ENCODE results near the gene H2BK1. TPM values are rescaled to one million over a fixed set of nuclear protein-coding genes. Genes with fewer than 3 reads are reported as not detected.
A peak's percentile ranks its signal among the peaks of the same experiment; 100 is the strongest.

Gene H2BK1
- total RNA-seq, 2 donors from 2014 or later, result not detected

- H3K9me3 ChIP-seq, result no peaks in the 10 kb centered on the region
- ATAC-seq (no peak), DNase-seq (no peak)
- 67 to 81% methylated on average over 11 to 12 of the region's 13 CpGs for WGBS, 2 donors
- no peak overlapping the region for H3K4me3 ChIP-seq
- H3K27me3 ChIP-seq, result no peaks in the 10 kb centered on the region
- no peaks in the 10 kb centered on the region for H3K36me3 ChIP-seq (replicated peaks in 1 of 2; ENCODE audit: insufficient read depth in 1 of 2, low read depth in 2 of 2)
- intact Hi-C loops (cut with DNase I), result no loop called here
- TF ChIP-seq POLR2A (IDR thresholded peaks at IDR 0.05) (no peak), CTCF (IDR thresholded peaks at IDR 0.05) (no peak)
- peaks cover 73% of the 10 kb centered on the region for H3K4me1 ChIP-seq
- peak overlapping the region in 1 of 4 donors; percentile 87 for H3K27ac ChIP-seq
Observed at GRCh38 chr7:151246102-151246850, 36.0 kb upstream of the H2BK1 start.

DNA sequence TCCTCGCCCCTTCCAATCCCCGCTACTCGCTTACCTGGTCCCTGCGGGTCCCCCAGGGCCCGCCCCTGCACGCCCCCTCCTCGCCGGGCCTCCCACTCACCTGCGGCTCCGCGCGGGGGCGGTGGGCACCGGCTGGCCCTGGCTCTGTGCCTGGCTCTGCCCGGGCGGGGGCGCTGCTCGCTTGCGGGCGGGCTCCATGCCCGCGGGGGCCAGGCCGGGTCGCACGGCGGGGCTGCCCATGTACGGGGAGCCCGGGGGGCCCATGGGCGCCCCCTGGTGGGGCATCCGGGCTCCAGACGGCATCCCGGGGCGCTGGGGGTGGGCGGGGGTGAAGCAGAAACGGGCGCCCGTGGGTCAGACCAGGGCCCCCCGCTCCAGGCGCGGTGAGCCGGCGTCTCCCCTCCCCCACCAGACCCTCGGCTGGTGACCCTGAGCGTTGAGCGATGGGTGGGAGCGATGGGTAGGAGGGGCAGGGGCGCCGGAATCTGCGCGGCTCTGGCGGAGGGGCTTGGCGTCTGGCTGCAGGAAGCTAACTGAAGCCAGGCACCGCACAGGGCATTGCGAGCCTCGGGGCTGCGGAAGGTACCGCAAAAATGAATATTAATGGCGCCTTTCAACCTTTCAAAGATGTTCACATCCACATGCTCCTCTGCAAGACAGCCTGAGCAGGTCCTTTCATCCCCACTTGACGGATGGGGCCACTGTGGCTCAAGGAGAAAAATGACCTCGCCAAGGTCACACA is 35.2 kb upstream of the H2BK1 start:
- 15 to 23% methylated on average over 6 to 41 of the region's 60 CpGs for WGBS, 2 donors
- DNase-seq (peak in 2 of 4 donors; percentile 45 to 61), ATAC-seq (no peak)
- intact Hi-C loops (cut with DNase I), result no loop called here
- TF ChIP-seq POLR2A (IDR thresholded peaks at IDR 0.05) (no peak), CTCF (IDR thresholded peaks at IDR 0.05) (peak in 6 of 7 experiments; percentile 20 to 72 (median 40))
- Histone ChIP-seq H3K4me1 (peaks cover 65% of the 10 kb centered on the region), H3K9me3 (no peaks in the 10 kb centered on the region), H3K27ac (peak overlapping the region in 1 of 4 donors; percentile 21), H3K36me3 (replicated peaks in 1 of 2; ENCODE audit: insufficient read depth in 1 of 2, low read depth in 2 of 2) (no peaks in the 10 kb centered on the region), H3K27me3 (no peaks in the 10 kb centered on the region), H3K4me3 (no peak overlapping the region)

GRCh38 chr7:151244841-151245346 is 34.6 kb upstream of the H2BK1 start:
- no peak for DNase-seq
- WGBS, 2 donors, result 17 to 24% methylated on average over 15 of the region's 15 CpGs
- intact Hi-C loops (cut with DNase I), result loop anchor here (5.0 kb wide), 1 partner anchor 62 kb away; no protein-coding TSS in a partner anchor
- no peak for TF ChIP-seq POLR2A (IDR thresholded peaks at IDR 0.05)
- TF ChIP-seq CTCF (IDR thresholded peaks at IDR 0.05), result no peak
- peak overlapping the region in 1 of 4 donors; percentile 21 for H3K27ac ChIP-seq
- no peaks in the 10 kb centered on the region for H3K27me3 ChIP-seq
- H3K36me3 ChIP-seq (replicated peaks in 1 of 2; ENCODE audit: insufficient read depth in 1 of 2, low read depth in 2 of 2), result no peaks in the 10 kb centered on the region
- H3K4me1 ChIP-seq, result peaks cover 59% of the 10 kb centered on the region
- H3K4me3 ChIP-seq, result no peak overlapping the region
- no peaks in the 10 kb centered on the region for H3K9me3 ChIP-seq
- ATAC-seq, result no peak

GRCh38 chr7:151244196-151244840 is 34.0 kb upstream of the H2BK1 start:
- Histone ChIP-seq H3K4me1 (peaks cover 53% of the 10 kb centered on the region), H3K36me3 (replicated peaks in 1 of 2; ENCODE audit: insufficient read depth in 1 of 2, low read depth in 2 of 2) (peaks cover 0 to 3% of the 10 kb centered on the region in 2 donors), H3K27ac (no peak overlapping the region), H3K27me3 (no peaks in the 10 kb centered on the region), H3K9me3 (no peaks in the 10 kb centered on the region), H3K4me3 (no peak overlapping the region)
- intact Hi-C loops (cut with DNase I), result loop anchor here (5.0 kb wide), 1 partner anchor 63 kb away; no protein-coding TSS in a partner anchor
- DNase-seq (peak; percentile 43 to 63 (median 55)), ATAC-seq (no peak)
- peak; percentile 64 to 91 (median 66) for TF ChIP-seq CTCF (IDR thresholded peaks at IDR 0.05)
- TF ChIP-seq POLR2A (IDR thresholded peaks at IDR 0.05), result no peak
- 24 to 30% methylated on average over 8 to 10 of the region's 10 CpGs for WGBS, 2 donors

Measured in body of pancreas (tissue), 4 donors.